Kidney capillary endothelial cell (primary cell): Measurements from ENCODE around the gene KLK15.

Source experiments
- DNase-seq: peaks from one replicate; pipeline ENCODE4 v3.0.0-alpha.2; 2018; ENCODE audit warnings: low spot score

The KLK15 gene

GRCh38 chr19:50833117-50833801, at the start of gene KLK15:
Gene KLK15, minus strand, starts transcription at chr19:50833574. Its CDS starts 2,082 bp downstream, at chr19:50831492.
- no peak for DNase-seq

DNA sequence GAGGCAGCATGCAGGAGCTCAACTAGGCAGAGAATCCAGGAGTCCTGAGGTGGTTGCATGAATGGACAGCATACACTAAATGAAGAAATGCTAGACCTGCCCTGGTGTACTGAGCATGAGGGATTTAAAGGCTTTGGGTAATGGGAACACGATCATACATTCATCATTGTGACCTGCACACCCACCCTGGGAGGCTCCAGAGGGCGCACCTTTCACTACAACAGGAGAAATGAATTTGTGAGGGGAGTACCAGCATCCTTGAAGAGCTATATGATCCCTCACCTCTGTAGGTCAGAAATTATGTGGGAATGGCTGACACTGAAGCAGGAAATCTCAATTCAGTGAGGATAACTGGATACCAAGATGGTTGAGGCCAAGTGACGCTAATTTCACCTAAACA, 48.8 kb upstream of the KLK15 start:
- no peak for DNase-seq

DNA sequence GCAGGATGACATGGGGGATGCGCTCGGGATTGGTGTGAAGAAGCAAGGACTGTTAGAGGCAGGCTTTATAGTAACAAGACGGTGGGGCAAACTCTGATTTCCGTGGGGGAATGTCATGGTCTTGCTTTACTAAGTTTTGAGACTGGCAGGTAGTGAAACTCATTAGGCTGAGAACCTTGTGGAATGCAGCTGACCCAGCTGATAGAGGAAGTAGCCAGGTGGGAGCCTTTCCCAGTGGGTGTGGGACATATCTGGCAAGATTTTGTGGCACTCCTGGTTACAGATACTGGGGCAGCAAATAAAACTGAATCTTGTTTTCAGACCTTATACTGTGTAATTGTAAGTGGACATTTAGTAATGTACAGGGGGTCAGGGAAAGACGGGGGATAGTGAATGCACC, 46.9 kb upstream of the KLK15 start:
- no peak for DNase-seq

DNA sequence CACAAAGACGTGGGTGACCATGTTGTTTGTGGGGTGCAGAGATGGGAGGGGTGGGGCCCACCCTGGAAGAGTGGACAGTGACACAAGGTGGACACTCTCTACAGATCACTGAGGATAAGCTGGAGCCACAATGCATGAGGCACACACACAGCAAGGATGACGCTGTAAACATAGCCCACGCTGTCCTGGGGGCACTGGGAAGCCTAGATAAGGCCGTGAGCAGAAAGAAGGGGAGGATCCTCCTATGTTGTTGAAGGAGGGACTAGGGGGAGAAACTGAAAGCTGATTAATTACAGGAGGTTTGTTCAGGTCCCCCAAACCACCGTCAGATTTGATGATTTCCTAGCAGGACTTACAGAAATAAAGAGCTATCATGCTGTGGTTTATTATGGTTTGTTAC, 45.5 kb upstream of the KLK15 start:
- no peak for DNase-seq

DNA sequence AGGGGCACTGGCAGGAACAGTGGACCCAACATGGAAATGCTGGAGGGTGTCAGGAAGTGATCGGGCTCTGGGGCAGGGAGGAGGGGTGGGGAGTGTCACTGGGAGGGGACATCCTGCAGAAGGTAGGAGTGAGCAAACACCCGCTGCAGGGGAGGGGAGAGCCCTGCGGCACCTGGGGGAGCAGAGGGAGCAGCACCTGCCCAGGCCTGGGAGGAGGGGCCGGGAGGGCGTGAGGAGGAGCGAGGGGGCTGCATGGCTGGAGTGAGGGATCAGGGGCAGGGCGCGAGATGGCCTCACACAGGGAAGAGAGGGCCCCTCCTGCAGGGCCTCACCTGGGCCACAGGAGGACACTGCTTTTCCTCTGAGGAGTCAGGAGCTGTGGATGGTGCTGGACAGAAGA, 44.0 kb upstream of the KLK15 start:
- DNase-seq = no peak

DNA sequence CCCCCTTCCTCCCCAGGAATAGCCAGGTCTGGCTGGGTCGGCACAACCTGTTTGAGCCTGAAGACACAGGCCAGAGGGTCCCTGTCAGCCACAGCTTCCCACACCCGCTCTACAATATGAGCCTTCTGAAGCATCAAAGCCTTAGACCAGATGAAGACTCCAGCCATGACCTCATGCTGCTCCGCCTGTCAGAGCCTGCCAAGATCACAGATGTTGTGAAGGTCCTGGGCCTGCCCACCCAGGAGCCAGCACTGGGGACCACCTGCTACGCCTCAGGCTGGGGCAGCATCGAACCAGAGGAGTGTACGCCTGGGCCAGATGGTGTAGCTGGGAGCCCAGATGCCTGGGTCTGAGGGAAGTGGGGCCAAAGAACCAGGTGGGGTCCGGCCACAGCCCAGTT, 43.1 kb upstream of the KLK15 start:
- no peak for DNase-seq

DNA sequence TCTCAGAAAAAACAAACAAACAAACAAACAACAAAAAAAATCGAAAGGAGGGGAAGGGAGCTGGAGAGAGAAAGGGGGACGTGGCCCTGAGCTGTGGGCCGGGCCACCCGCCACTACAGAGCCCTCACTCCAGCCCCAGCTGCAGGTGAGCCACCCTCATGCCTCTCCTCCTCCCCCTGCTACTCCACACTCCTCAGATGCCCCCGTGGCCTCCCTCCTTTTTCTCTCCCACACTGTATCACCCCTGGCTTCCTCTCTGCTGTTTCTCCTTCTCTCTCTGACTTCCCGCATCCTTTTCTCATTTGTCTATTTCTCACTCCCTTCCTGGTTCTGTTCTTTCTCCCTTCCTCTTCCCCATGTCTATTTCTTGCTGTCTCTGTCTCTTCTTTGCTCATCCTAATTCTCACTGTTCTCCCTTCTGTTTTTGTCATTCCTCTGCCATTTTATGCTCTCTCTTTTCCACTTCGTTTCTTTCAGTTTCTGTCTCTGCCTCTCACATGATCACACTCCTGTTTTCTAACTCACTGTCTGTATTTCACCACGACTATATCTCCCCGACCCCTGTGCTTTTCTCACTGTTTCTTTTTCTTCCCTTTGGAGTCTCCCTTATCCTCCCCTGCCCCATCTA, 42.5 kb upstream of the KLK15 start:
- no peak for DNase-seq

GRCh38 chr19:50874211-50874610, 40.8 kb upstream of the KLK15 start:
- no peak for DNase-seq

DNA sequence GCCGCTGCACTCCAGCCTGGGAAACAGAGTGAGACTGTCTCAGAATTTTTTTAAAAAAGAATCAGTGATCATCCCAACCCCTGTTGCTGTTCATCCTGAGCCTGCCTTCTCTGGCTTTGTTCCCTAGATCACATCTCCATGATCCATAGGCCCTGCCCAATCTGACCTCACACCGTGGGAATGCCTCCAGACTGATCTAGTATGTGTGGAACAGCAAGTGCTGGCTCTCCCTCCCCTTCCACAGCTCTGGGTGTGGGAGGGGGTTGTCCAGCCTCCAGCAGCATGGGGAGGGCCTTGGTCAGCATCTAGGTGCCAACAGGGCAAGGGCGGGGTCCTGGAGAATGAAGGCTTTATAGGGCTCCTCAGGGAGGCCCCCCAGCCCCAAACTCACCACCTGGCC, 39.7 kb upstream of the KLK15 start, which contains the start of gene KLK2:
Gene KLK2, plus strand, starts transcription at position 384 of the 400 bp plus-strand sequence. CDS start 35 bp downstream, outside the sequence.
- DNase-seq = no peak

DNA sequence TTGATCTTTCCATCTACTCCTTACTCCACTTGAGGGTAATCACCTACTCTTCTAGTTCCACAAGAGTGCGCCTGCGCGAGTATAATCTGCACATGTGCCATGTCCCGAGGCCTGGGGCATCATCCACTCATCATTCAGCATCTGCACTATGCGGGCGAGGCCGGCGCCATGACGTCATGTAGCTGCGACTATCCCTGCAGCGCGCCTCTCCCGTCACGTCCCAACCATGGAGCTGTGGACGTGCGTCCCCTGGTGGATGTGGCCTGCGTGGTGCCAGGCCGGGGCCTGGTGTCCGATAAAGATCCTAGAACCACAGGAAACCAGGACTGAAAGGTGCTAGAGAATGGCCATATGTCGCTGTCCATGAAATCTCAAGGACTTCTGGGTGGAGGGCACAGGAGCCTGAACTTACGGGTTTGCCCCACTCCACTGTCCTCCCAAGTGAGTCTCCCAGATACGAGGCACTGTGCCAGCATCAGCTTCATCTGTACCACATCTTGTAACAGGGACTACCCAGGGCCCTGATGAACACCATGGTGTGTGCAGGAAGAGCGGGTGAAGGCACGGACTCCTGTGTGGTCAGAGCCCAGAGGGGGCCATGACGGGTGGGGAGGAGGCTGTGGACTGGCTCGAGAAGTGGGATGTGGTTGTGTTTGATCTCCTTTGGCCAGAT, 37.2 kb upstream of the KLK15 start:
- DNase-seq = no peak

- DNase-seq = no peak
Observed at GRCh38 chr19:50869479-50869878, 36.1 kb upstream of the KLK15 start.

GRCh38 chr19:50861496-50862286, 28.3 kb upstream of the KLK15 start:
- no peak for DNase-seq

DNA sequence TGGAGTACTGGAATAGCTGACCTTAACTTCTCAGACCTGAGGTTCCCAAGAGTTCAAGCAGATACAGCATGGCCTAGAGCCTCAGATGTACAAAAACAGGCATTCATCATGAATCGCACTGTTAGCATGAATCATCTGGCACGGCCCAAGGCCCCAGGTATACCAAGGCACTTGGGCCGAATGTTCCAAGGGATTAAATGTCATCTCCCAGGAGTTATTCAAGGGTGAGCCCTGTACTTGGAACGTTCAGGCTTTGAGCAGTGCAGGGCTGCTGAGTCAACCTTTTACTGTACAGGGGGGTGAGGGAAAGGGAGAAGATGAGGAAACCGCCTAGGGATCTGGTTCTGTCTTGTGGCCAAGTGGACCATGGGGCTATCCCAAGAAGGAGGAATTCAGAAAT, 27.6 kb upstream of the KLK15 start:
- DNase-seq = no peak

GRCh38 chr19:50859849-50860248, 26.5 kb upstream of the KLK15 start:
- DNase-seq = no peak

GRCh38 chr19:50858886-50859285, 25.5 kb upstream of the KLK15 start:
- no peak for DNase-seq

GRCh38 chr19:50857366-50857765, 24.0 kb upstream of the KLK15 start:
- DNase-seq = no peak

- DNase-seq = no peak
Observed at GRCh38 chr19:50854636-50855410, 21.4 kb upstream of the KLK15 start, which contains the start of gene KLK3. Gene KLK3, plus strand, starts transcription at chr19:50854915. Its CDS starts 41 bp downstream, at chr19:50854956.

- DNase-seq = no peak
Observed at GRCh38 chr19:50851620-50852019, 18.2 kb upstream of the KLK15 start.

- no peak for DNase-seq
Observed at GRCh38 chr19:50850738-50851137, 17.4 kb upstream of the KLK15 start.

- no peak for DNase-seq
Observed at GRCh38 chr19:50844296-50844935, 11.0 kb upstream of the KLK15 start.

- no peak for DNase-seq
Observed at GRCh38 chr19:50843701-50844221, 10.4 kb upstream of the KLK15 start.
